GM18517 (cell line): ENCODE data around the gene NDUFA11.
A peak's percentile ranks its signal among the peaks of the same experiment; 100 is the strongest.

Experiments used
- ATAC-seq: cut with Tn5 transposase; IDR thresholded peaks from one replicate; pipeline ENCODE4 v1.9.1; 2021; ENCODE audit warnings: mild to moderate bottlenecking, moderate library complexity; ENCODE audit not compliant: unreplicated experiment

Gene NDUFA11

DNA sequence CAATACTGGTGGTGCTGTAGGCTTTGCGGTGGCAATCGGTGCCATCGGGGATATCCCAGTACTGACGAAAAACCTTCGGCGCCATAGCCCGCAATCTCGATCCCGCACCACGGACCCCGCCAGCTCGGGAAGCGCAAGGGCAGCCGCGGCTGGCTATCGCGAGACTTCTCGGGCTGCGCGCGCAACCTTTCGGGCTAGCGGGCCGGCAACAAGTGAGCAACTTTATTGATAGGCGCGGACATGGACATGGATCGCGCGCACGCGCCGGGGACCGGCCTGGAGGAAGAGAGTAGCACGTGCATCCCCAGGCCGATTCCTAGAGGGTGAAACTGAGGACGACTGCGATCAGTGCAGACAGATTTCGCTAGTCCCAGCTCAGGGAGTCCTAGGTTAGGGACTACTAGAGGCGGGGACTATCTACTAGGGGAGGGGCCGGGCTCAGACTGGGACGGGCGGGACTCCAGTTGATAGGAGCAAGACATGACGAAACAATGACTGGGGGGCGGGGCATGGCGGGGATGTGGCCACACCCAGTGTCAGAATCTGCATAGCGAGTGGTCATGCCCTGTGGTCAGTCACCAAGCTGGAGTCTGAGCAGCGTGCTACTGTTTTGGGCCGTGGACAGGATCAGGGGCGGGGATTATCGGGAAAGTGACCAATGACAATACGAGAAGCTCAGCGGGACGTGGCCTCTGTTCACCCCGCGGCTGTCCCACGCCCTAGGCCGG lies at the start of gene NDUFA11:
Gene NDUFA11 (minus strand): TSS at position 167 of the 728 bp plus-strand sequence. CDS start 82 bp downstream, at position 85.
- ATAC-seq = peak; percentile 16

DNA sequence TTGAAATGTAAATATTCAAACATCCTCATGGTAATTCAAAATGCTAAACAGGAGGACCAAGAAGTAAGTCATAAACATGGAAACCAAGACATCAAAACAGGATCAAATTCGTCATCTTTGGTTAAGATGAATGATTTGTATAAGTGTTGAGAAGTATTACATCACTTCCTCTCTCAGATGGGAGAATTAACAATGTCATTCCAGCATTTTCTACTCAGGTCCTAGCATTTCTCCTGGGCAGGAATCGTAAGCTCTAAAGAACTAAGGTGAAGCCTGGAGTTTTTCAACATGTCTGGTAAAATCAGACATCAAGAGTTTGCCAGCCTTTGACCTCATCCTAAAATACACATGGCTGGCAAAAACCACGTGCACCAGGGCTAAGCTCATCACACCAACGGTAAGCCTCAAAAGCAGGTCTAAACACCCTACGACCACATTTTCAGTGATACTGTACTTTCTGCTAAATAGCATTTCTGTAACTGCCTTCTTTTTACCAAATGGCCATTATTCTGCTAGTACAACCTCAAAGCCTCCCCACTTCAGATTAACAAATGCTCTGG lies 49.5 kb upstream of the NDUFA11 start:
- ATAC-seq = no peak

DNA sequence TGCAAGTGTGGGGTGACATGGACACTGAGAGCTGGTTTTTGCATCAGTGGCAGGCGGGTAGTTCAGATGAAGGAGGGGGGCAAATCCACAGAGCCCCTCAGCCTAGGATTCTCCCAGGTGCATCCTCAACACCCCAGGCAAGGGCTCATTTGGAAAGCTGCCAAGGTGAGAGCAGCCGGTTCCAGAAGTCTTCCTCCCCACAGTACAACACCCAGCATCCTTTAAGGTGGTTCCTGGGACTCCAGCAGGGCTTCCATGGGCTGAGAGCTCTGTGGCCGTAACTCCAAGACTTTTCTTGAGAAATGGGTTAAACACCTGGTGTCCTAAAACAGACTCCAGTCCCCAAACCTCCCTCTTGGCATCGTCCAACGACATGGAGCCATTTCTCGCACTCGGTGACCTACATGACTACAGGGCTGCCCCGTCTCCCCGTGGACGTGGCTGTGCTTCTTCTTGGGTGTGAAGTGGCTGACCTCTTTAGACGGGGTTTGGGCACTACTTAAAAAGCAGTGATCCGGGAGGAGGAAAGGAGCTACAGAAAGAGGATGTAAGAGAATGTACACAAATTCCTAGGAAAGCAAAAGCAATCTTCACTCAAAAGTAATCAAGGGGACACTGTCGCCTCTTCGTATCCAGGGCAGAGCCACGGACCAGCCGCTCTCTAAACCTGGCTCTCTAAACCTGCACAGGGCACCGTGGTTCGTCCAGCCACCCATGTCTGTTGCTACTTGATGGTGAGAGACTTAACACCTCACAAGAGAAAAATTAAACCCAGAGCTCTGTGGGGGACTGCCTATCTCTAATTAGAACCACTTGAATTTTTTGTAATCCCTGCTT lies 48.8 kb upstream of the NDUFA11 start:
- no peak for ATAC-seq

DNA sequence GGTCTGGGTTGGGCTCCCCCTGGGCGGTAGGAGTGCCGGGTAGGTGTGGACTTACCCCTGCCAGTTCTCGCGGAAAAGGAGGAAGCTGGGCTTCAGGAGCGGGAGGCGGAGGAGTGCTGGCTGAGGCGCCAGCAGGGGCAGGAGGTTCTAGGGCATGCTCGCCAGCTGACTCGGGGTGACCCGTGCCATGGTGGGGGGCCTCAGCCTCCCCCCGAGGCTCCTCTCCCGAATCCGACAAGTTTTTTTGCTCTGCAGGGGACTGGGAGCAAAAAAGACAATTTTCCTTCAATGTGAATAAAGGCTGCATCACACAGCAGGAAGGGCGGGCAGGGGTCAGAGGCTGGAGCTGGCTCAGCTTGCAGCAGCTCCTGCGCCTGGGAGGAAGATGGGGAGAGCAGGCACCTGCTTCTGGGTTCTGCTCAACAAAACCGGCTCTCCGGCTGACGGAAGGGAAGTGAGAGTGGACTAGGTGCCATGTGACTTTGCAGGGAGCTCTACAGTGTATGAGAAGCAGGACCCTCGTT lies 47.8 kb upstream of the NDUFA11 start:
- ATAC-seq = no peak

DNA sequence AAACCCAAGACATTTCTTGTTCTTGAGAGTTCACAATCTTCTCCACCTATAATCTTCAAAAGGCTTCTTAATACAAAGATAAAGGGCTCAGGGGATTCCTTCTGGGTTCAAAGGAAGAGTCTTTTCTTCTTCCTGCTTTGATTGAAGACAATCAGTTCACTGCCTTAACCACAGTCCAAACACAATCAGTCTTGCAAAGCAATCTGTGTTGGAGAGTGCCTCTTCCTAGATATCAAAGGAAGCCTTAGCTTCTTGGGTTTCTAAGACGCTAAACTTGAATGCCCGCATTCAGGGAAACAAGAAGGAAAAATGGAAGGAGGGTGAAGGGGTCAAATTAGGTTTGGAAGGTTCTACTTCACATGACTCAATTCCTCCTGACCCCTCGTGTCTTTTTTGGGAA lies 47.2 kb upstream of the NDUFA11 start:
- no peak for ATAC-seq

DNA sequence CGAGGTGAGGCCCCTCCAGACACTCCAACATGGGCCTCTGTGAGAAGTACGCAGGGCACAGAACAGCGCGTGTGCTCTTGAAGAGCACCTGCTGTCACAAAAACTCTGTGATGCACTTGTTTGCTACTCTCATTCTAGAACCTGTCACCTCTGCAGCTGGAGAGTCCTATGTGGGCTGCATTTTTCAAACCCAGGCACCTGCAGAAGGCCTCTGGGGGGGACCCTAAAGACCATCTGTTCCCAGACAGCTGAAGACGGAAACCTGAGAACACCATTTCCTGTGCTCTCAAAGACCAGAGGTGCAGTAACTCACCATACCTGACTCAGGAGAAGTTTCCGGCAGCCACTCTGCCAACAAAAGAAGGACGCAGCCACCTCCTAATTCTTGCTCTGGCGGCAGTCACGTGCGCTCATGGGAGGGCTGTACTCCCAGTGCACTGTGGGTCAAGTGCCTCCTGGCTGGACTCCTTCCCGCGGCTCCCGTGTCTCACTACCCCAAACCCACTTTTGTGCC lies 46.3 kb upstream of the NDUFA11 start:
- no peak for ATAC-seq

DNA sequence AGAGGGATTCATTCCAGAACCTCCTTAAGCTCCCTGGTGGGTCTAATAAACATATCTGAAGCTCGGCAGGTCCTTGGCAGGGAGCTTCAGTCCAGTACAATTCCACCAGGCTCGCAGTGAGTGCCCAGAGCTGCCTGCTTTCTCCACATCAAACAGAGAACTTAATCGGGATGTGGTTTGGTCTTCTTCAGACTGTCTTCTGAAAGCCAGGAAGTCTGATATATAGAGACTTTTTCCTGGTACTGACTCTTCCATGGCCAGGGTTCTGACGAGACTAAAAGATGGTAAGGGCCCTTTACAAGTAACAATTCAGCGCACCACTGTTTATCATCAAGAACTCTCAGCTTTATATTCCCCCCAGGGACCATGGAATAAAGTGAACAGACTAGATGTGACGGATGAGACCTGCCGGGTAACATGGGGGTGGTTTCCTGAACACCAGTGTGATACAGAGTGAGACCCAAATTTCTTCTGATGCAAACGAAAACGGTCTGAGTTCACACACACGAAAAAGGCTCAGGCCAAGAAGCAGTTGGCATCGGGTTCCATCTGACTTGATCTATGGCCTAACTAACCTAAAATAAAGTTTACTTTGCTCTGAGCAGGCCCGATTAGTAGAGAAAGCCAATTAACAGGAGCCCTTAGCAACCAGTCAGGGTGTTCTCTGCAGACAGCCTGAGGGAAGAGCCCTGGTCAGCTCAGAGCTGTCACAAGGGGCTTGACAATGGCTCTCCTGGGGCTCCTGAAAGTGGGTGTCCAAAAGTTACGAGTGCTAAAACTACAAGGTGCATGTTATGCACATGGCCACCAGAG lies 45.4 kb upstream of the NDUFA11 start:
- no peak for ATAC-seq

DNA sequence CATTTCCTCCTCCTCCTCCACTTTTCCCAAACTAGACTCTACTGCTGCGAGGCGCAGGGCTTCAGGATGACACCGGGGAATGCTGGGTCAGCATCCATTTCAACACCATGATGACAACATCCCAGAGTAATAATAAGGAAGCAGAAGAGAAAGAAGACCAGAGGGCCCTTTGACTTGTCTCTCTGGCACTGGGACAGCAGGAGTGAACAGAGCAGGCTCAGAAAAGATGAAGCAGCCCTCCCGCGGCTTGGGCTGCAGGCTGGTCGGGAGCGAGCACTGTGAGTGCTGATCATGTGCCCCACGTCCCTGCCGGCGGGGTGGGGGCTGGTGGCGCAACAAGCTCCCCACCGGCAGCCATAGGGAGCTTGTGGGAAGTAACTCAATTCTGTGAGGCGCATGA lies 43.8 kb upstream of the NDUFA11 start:
- no peak for ATAC-seq

DNA sequence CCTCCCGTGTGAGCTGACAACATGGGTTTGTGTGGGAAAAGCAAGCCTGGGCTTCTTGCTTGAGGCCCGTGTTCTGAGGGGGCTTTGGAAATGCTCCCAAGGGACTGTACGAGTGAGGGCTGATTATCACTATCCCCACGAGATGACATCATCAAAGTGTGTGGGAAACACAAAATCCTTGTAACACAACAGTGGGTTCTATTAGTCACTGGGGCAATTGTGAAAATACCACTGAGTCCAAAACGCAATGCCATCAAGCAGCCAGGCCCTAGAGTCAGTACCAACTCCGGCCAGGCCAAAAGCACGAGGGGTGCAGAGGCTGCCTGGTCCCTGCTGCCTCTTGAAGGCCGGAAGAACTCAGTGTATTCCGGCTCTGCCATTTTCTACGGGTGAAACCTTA lies 40.0 kb upstream of the NDUFA11 start:
- ATAC-seq = no peak

DNA sequence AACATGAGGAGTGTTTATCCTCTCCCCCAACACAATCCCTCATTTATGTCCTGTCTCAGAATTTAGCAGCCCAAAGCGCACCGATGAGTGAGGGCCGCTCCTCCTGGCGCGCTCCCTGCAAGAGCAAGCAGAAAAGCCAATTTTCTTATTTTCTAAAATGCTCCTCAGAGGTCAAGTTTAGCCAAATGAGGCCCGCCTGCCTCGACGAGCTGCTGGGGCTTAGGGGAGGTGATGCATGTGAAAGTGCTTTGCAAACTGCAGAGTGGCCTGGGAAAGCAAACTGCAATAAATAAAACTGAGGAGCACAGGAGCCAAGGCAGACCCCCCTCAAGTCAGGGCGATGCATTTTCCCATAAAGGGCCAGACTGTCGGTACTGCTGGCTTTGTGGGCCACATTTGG lies 39.5 kb upstream of the NDUFA11 start:
- no peak for ATAC-seq

DNA sequence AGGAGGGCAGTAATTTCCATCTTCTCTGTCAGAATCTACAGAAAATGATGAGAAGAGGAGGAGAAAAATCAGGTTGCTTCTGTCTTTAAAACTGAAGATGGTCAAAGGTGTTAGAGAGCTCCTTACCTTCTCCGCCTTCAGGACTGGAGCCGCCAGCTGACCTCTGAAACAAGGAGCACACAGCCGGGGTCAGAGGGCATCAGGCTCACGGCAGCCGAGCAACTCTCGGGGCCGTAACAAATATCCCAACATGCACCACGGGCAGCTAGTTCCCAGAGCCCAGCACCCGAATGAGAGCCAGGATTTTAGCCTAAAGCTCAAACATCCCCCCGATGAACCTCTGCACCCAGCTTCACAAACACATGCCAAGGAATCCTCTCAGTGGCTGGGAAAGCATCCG lies 38.1 kb upstream of the NDUFA11 start:
- ATAC-seq = no peak

DNA sequence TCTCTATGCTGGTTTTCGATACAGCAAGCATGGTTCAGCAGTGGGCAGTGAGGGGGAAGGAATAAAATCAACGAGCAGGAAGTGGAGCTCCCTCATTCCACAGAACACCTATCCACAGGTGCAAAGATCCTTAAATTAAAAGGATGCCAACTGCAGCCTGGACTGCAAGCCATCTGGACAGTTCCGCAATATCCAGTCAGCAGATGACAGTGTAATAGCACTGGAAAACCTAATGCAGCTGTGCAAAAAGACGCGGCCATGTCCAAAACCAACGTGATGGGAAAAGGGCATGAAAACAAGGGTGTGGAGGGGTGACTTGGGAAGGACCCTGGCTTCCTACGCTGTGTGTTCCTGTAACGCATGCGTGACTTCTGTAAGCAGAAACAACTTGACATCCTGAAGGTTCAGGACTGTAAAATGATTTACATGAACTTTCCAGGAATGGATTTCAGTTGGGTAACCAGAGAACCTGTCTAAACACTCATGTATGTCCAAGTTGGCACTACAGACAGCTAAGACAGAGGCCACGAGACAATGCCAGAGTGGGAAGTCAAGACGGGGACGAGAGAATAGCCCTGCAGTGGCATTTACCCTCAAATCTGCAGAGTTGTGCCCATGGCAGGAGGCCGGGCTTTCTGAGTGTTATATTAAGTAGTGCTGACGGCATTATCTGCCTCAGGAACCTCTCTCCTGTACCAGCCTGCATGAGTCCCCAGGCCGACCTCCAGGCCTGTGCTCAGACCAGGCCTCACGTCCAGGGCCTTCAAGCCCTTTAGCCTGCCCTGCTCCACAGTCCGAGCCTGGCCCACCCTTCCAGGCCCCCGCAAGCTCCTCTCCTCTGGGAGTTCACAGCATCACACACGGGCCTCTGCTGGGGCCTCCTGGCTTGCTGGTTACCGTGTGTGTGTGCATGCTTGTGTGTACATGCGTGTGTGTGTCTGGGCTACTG lies 36.9 kb upstream of the NDUFA11 start:
- no peak for ATAC-seq

DNA sequence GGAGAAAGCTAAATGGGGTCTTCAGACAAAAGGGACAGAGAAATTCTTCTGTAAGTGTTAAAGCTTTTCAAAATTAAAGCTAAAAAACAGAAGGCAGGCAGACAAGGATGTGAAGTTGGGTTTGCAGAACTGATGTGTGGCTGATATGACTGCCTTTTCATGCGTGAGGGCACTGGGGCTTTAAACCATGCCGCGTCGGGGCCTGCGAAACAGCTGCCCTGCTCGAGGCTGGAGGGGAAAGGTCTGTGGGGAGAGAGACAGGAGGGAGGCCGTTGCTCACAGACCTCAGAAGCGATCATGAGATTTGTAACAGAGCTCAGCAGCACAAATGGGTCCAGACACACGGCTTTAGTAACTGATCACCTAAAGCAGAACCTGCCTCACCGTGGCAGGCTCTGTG lies 34.0 kb upstream of the NDUFA11 start:
- no peak for ATAC-seq

DNA sequence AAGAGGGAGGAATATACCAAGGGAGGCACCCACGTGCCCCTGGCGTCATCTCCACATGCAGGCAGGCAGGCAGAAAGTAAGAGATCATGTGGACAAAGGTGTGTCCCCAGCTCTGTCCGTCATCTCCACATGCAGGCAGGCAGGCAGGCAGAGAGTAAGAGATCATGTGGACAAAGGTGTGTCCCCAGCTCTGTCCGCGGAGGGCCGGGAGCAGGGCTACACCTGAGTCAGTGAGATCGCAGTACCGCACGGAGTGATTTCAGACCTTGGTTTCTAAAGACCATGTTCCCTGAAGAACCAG lies 32.7 kb upstream of the NDUFA11 start:
- ATAC-seq = no peak

DNA sequence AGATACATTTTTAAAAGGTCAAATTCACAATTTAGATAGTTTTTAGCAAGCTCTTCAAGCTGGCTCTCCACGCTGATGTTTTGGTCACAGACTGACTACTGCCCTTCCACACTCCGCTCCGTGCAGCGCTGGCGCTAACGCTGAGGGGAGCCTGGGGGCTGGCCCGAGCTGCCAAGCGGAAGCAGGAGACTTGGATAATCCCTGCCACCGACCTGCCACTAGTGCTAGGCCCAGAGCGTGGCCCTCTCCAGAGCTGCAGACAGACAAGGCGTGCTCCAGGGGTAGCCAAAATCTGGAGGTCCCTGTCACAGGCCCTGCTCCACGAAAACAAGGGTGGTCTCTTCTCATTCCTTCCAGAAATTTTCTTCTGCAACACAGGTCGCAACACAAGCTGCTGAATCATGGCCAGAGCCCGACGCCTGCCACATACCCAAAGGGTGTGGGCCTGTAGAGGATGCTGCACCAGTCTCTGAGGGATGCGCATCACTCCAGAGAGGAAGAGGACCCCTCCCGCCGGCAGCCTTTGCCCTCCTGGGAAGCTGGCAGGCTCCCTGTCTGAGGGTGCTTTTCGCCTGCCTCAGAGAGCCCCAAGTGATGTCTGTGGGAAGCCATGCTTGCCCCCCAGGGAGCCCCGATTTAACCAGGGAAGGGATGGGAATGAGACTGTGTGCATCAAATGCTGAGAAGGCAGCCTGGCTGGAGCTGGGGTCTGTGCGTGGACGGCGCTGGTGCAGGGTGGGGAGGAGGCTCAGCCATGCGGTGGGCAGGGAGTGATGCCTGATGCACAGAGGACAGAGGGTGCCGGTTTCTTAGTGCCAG lies 32.1 kb upstream of the NDUFA11 start:
- ATAC-seq = no peak

DNA sequence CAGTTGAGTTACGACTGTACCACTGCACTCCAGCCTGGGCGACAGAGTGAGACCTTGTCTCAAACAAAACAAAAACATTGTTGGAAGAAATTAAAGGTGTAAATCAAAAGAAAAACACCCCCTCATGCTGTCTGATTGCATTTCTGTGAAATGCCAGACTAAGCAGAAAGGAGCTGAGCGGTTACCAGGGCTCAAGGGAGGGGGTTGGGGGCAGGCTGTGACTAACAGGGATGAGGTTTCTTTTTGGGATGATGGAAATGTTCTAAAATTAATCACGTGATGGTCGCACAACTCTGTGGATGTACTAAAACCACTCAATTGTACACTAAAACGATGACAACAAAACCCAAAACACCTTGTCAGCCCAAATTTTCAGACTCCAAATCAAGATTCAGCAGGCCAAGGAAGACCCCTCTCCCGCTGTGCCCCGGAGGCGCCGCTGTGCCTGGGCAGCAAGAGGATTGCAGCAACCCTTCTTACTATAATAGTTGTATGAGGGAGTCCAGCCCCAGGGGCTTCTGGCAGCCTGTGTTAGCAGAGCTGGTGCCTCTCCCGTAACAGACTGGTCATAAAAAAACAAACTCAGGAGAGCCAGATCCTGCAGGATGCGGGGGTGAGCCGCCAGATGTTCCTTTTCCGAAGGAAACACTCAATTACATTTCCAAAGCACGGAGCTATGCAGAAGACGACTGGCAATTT lies 31.3 kb upstream of the NDUFA11 start:
- no peak for ATAC-seq

DNA sequence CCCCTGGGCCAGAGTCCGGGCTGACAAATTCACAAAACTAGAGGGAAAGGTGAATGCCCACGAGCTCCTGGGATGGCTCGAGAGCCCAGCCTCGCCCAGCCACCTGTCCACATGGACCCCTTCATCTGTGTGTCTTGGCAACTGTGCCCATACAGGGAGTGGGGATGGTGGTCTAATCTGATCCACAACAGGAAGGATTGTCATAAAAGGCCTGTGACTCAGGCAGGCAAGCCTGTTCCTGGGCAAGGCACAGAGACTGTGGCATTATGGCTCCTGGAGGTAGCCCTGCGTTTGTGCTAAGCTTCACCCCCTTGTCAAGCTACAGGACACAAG lies 30.4 kb upstream of the NDUFA11 start:
- no peak for ATAC-seq

DNA sequence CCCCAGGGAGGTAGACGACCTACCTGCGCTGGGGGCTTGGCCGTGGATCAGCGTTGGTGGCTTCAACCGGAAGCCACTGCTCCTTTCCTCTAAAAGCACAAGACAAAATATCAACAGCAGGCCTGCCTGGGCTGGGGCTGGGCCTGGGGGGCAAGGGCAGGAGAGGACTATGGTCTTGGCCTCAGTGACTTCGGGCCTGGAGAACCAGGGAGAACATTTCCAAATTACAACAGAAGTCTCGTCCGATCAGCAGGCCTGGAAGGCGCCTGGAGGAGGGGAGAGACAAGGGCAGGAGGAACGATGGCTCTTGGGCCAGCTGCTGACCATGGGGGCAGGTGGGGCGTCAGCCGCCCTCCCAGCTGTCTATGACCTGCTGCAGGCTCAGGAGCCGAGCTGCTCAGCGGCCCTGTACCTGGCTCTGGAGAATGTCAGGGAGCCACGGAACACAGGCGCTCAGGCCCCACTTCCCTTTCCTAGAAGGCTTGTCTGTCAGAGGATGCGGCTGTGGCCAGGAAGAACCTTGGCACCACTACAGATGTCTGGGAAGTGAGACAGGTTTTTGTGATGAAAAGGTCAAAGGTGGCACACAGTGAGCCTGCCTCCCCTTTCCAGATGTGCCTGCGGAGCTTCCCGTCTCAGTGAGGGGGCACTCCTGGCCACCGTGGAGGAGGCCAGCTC lies 29.9 kb upstream of the NDUFA11 start:
- no peak for ATAC-seq
